ENCODE results near the gene UBE2K. TPM values are rescaled to one million over a fixed set of nuclear protein-coding genes. Genes with fewer than 3 reads are reported as not detected.

Gene UBE2K
- total RNA-seq, 2 donors from 2014 or later, result 25.6 to 30.3 TPM

- no peak for DNase-seq (ENCODE audit: low spot score)
- no peak overlapping the region for H3K27ac ChIP-seq
- no peaks in the 10 kb centered on the region for H3K9me3 ChIP-seq
- TF ChIP-seq, protein P1, sequence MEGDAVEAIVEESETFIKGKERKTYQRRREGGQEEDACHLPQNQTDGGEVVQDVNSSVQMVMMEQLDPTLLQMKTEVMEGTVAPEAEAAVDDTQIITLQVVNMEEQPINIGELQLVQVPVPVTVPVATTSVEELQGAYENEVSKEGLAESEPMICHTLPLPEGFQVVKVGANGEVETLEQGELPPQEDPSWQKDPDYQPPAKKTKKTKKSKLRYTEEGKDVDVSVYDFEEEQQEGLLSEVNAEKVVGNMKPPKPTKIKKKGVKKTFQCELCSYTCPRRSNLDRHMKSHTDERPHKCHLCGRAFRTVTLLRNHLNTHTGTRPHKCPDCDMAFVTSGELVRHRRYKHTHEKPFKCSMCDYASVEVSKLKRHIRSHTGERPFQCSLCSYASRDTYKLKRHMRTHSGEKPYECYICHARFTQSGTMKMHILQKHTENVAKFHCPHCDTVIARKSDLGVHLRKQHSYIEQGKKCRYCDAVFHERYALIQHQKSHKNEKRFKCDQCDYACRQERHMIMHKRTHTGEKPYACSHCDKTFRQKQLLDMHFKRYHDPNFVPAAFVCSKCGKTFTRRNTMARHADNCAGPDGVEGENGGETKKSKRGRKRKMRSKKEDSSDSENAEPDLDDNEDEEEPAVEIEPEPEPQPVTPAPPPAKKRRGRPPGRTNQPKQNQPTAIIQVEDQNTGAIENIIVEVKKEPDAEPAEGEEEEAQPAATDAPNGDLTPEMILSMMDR (IDR thresholded peaks at IDR 0.05), result no peak
- TF ChIP-seq POLR2A (IDR thresholded peaks at IDR 0.05), result no peak
- TF ChIP-seq POLR2AphosphoS5 (IDR thresholded peaks at IDR 0.05), result no peak
- no peaks in the 10 kb centered on the region for H3K4me1 ChIP-seq (replicated peaks)
- no peak overlapping the region for H3K4me3 ChIP-seq
- intact Hi-C loops (cut with DNase I), result no loop called here
- no peaks in the 10 kb centered on the region for H3K27me3 ChIP-seq (replicated peaks; ENCODE audit: insufficient read depth)
- H3K36me3 ChIP-seq, result no peaks in the 10 kb centered on the region
- 81% methylated on average over 3 of the region's 3 CpGs for WGBS
Measured at GRCh38 chr4:39710098-39710896, 12.4 kb downstream of the UBE2K start.

DNA sequence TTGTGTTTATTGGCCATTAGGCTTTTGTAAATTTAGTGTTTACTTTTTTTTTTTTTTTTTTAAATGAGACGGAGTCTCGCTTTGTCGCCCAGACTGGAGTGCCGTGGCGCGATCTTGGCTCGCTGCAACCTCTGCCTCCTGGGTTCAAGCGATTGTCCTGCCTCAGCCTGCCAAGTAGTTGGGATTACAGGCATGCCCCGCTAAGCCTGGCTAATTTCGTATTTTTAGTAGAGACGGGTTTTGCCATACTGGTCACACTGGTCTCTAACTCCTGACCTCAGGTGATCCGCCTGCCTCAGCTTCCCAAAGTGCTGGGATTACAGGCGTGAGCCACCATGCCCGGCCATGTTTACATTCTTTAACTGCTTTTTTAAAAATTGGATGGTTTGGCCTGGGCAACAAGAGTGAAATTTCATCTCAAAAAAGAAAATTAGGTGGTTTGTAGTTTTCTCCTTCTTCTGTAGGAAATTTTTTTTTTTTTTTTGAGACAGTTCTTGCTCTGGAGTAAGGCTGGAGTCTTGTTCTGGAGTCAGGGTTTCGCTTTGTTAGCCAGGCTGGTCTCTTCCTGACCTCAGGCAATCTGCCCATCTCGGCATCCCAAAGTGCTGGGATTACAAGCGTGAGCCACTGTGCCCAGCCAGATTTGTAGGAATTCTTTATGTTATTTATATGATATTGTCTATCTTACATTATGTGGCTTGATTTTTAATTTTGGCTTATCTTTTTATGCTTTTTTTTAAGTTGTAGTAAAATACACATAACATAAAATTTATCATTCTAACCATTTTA, 15.1 kb downstream of the UBE2K start:
- no peaks in the 10 kb centered on the region for H3K27me3 ChIP-seq (replicated peaks; ENCODE audit: insufficient read depth)
- no peak overlapping the region for H3K4me3 ChIP-seq
- no peaks in the 10 kb centered on the region for H3K36me3 ChIP-seq
- DNase-seq (ENCODE audit: low spot score), result no peak
- TF ChIP-seq, protein P1 (IDR thresholded peaks at IDR 0.05), result no peak
- TF ChIP-seq POLR2A (IDR thresholded peaks at IDR 0.05) (no peak), POLR2AphosphoS5 (IDR thresholded peaks at IDR 0.05) (no peak)
- intact Hi-C loops (cut with DNase I), result no loop called here
- no peaks in the 10 kb centered on the region for H3K9me3 ChIP-seq
- no peaks in the 10 kb centered on the region for H3K4me1 ChIP-seq (replicated peaks)
- H3K27ac ChIP-seq, result no peak overlapping the region
- WGBS, result 84% methylated on average over 17 of the region's 17 CpGs

GRCh38 chr4:39713691-39714090, 15.8 kb downstream of the UBE2K start:
- no peaks in the 10 kb centered on the region for H3K9me3 ChIP-seq
- DNase-seq (ENCODE audit: low spot score), result no peak
- WGBS, result 44% methylated on average over 1 of the region's 1 CpG
- no peak overlapping the region for H3K27ac ChIP-seq
- TF ChIP-seq POLR2A (IDR thresholded peaks at IDR 0.05), result no peak
- TF ChIP-seq, protein P1 (IDR thresholded peaks at IDR 0.05), result no peak
- TF ChIP-seq POLR2AphosphoS5 (IDR thresholded peaks at IDR 0.05), result no peak
- H3K4me1 ChIP-seq (replicated peaks), result no peaks in the 10 kb centered on the region
- no peak overlapping the region for H3K4me3 ChIP-seq
- H3K27me3 ChIP-seq (replicated peaks; ENCODE audit: insufficient read depth), result no peaks in the 10 kb centered on the region
- no peaks in the 10 kb centered on the region for H3K36me3 ChIP-seq
- intact Hi-C loops (cut with DNase I), result no loop called here

GRCh38 chr4:39714166-39714565, 16.2 kb downstream of the UBE2K start:
- DNase-seq (ENCODE audit: low spot score), result no peak
- Histone ChIP-seq H3K27me3 (replicated peaks; ENCODE audit: insufficient read depth) (no peaks in the 10 kb centered on the region), H3K36me3 (no peaks in the 10 kb centered on the region), H3K4me1 (replicated peaks) (no peaks in the 10 kb centered on the region), H3K27ac (no peak overlapping the region), H3K9me3 (no peaks in the 10 kb centered on the region), H3K4me3 (no peak overlapping the region)
- 73% methylated on average over 3 of the region's 3 CpGs for WGBS
- TF ChIP-seq, protein P1 (IDR thresholded peaks at IDR 0.05), result no peak
- TF ChIP-seq POLR2A (IDR thresholded peaks at IDR 0.05) (no peak), POLR2AphosphoS5 (IDR thresholded peaks at IDR 0.05) (no peak)
- intact Hi-C loops (cut with DNase I), result no loop called here
